K562 (cell line): ENCODE results near the gene MYMX. TPM values are rescaled to one million over a fixed set of nuclear protein-coding genes. Genes with fewer than 3 reads are reported as not detected.

Experiments
- ATF7 ChIP-seq: fragments of 450-650 bp; IDR thresholded peaks from 2 replicates; pipeline ENCODE4 v1.7.1; 2014; ENCODE audit warnings: mild to moderate bottlenecking, moderate library complexity
- BDP1 ChIP-seq: IDR thresholded peaks from 3 replicates; pipeline ENCODE4 v1.6.1; 2011; ENCODE audit not compliant: insufficient read length, insufficient read depth
- BHLHE40 ChIP-seq: IDR thresholded peaks from 2 replicates; pipeline ENCODE4 v1.6.1; 2011; ENCODE audit warnings: low read length, improper control_type of control experiment
- EP300 ChIP-seq: IDR thresholded peaks from 2 replicates; pipeline ENCODE4 v1.6.1; 2012; ENCODE audit warnings: low read length, improper control_type of control experiment
- EWSR1 ChIP-seq: fragments of 450-650 bp; IDR thresholded peaks from 2 replicates; pipeline ENCODE4 v1.6.1; 2018; ENCODE audit warnings: borderline replicate concordance, mild to moderate bottlenecking, low read depth, moderate library complexity; ENCODE audit not compliant: partially characterized antibody
- HEY1 ChIP-seq: fragments of 250-450 bp; sonication (Bioruptor Pico); IDR thresholded peaks from 2 replicates; pipeline ENCODE4 v1.5.0; 2020; ENCODE audit warnings: mild to moderate bottlenecking, moderate library complexity, borderline replicate concordance
- KDM1A ChIP-seq, 2 experiments: fragments of 450-650 bp; IDR thresholded peaks; 2 replicates each; pipeline ENCODE4 v1.6.1; 2016; ENCODE audit warnings: mild to moderate bottlenecking in 2 of 2
- MYNN ChIP-seq, 2 experiments: sonication (generic); formaldehyde crosslinking in 1 of 2; IDR thresholded peaks; 2 replicates each; pipeline versions ENCODE4 v1.5.0 to v1.6.1; 2016 to 2020; ENCODE audit warnings: antibody characterized with exemption in 1 of 2, missing genetic modification reagents in 1 of 2
- NFRKB ChIP-seq: fragments of 450-650 bp; IDR thresholded peaks from 2 replicates; pipeline ENCODE4 v1.6.1; 2016; ENCODE audit warnings: low read depth
- NUFIP1 ChIP-seq: fragments of 450-650 bp; IDR thresholded peaks from 2 replicates; pipeline ENCODE4 v1.6.1; 2018; ENCODE audit not compliant: partially characterized antibody
- SMAD1 ChIP-seq: fragments of 150-350 bp; IDR thresholded peaks from 2 replicates; pipeline ENCODE4 v1.6.1; 2014; ENCODE audit warnings: low read length, low read depth; ENCODE audit not compliant: partially characterized antibody
- SNIP1 ChIP-seq: fragments of 450-650 bp; IDR thresholded peaks from 2 replicates; pipeline ENCODE4 v1.7.1; 2017; ENCODE audit warnings: low read depth, mild to moderate bottlenecking
- SP1 ChIP-seq: sonication (generic); formaldehyde crosslinking; IDR thresholded peaks from 2 replicates; pipeline ENCODE4 v1.8.1; 2022; ENCODE audit warnings: mild to moderate bottlenecking, missing genetic modification reagents
- STAT5A ChIP-seq: IDR thresholded peaks from 2 replicates; pipeline ENCODE4 v1.6.1; 2012; ENCODE audit warnings: low read length, inconsistent platforms, borderline replicate concordance
- ZSCAN29 ChIP-seq: fragments of 450-650 bp; IDR thresholded peaks from 2 replicates; pipeline ENCODE4 v1.6.1; 2017
- polyA plus RNA-seq, 8 experiments: library from polyadenylated mRNA; depleted of rRNA in 4 of 8; stranded (reverse) in 5 of 8; unstranded in 3 of 8; fragments of >200 nt; fragmentation: Nextera tagmentation in 2 of 8; fragmentation: Illumina TruSeq in 1 of 8; extraction: Ambion mirVana in 2 of 8; extraction: Trizol in 1 of 8; gene quantifications; 2 replicates each; pipeline versions ENCODE4 v1.2.1 to v1.2.3, GENCODE V29; 2011 to 2014; ENCODE audit warnings: inconsistent platforms in 1 of 8, missing spikeins in 1 of 8
- total RNA-seq, 7 experiments: library from RNA; depleted of rRNA in 6 of 7; stranded (reverse); fragments of >200 nt in 6 of 7; fragmentation: Illumina TruSeq in 2 of 7; extraction: Trizol in 2 of 7; gene quantifications; 2 replicates each; pipeline versions ENCODE4 v1.2.1 to v1.2.3, GENCODE V29; 2011 to 2021; ENCODE audit warnings: low replicate concordance in 1 of 7
- TF ChIP-seq, protein P1 (sequence below): sonication (generic); formaldehyde crosslinking; IDR thresholded peaks from 2 replicates; pipeline ENCODE4 v1.8.0; 2022; ENCODE audit warnings: mild to moderate bottlenecking, missing genetic modification reagents, borderline replicate concordance
- TF ChIP-seq, protein P2 (sequence below): sonication (generic); formaldehyde crosslinking; IDR thresholded peaks from 2 replicates; pipeline ENCODE4 v1.5.0; 2020; ENCODE audit warnings: missing genetic modification reagents
- TF ChIP-seq, protein P3 (sequence below): fragments of 250-450 bp; sonication (Bioruptor Pico); IDR thresholded peaks from 2 replicates; pipeline ENCODE4 v1.8.0; 2022; ENCODE audit warnings: moderate library complexity, mild to moderate bottlenecking, inconsistent platforms
- TF ChIP-seq, protein P4 (sequence below): fragments of 450-650 bp; IDR thresholded peaks from 2 replicates; pipeline ENCODE4 v1.6.1; 2014; ENCODE audit warnings: low read depth, mild to moderate bottlenecking, moderate library complexity, borderline replicate concordance
- TF ChIP-seq, protein P5 (sequence below): fragments of 250-450 bp; sonication (Bioruptor Pico); IDR thresholded peaks from 2 replicates; pipeline ENCODE4 v1.4.0; 2020
- TF ChIP-seq, protein P6 (sequence below): fragments of 250-450 bp; sonication (Bioruptor Pico); IDR thresholded peaks from 2 replicates; pipeline ENCODE4 v1.8.0; 2022; ENCODE audit warnings: moderate library complexity, mild to moderate bottlenecking, inconsistent platforms

MYMX gene
- total and polyA plus RNA-seq, 9 of the 15 experiments (the other 6 are each of a cell fraction or from before 2014, with no cell fraction given), result 0.12 TPM; not detected in 8

DNA sequence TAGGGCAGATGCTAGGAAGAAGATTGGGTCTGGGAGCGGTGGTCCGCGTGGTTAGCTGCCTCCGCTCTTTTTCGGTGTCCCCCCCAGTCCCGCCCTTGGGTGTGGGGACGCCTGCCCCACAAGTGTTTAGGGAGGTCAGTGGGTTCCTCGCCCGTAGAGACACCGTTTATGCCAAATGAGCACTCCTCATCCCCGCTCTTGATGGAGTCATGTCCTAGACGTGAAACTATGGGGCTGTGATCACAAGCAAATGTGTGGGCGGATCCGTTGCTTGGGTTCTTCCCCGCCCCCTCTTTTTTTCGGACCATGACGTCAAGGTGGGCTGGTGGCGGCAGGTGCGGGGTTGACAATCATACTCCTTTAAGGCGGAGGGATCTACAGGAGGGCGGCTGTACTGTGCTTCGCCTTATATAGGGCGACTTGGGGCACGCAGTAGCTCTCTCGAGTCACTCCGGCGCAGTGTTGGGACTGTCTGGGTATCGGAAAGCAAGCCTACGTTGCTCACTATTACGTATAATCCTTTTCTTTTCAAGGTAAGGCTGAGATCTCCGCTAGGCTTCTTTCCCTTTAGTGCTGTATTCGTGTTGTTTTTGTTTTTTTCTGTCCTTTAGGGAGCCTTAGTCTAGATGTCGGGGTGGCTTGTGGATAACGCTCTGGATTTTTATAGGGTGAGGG lies 30.1 kb downstream of the MYMX start, which contains the start of gene HSP90AB1 (continued):
- TF ChIP-seq, protein P1, sequence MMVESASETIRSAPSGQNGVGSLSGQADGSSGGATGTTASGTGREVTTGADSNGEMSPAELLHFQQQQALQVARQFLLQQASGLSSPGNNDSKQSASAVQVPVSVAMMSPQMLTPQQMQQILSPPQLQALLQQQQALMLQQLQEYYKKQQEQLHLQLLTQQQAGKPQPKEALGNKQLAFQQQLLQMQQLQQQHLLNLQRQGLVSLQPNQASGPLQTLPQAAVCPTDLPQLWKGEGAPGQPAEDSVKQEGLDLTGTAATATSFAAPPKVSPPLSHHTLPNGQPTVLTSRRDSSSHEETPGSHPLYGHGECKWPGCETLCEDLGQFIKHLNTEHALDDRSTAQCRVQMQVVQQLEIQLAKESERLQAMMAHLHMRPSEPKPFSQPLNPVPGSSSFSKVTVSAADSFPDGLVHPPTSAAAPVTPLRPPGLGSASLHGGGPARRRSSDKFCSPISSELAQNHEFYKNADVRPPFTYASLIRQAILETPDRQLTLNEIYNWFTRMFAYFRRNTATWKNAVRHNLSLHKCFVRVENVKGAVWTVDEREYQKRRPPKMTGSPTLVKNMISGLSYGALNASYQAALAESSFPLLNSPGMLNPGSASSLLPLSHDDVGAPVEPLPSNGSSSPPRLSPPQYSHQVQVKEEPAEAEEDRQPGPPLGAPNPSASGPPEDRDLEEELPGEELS (CRISPR knock-in tag), result peak; percentile 85; the same call in 1 of the 2 replicates
- TF ChIP-seq SP1 (CRISPR knock-in tag), result peak; percentile 97
- TF ChIP-seq HEY1 (CRISPR knock-in tag), result peak; percentile 66; the same call in 1 of the 2 replicates
- peak; percentile 54; the same call in 1 of the 2 replicates for TF ChIP-seq MYNN (IDR thresholded peaks at IDR 0.05)
- no peak for TF ChIP-seq MYNN (CRISPR knock-in tag; IDR thresholded peaks at IDR 0.05)
- TF ChIP-seq SMAD1, result peak; percentile 98
- TF ChIP-seq EP300, result peak; percentile 34; the same call in 1 of the 2 replicates
- TF ChIP-seq, protein P2, sequence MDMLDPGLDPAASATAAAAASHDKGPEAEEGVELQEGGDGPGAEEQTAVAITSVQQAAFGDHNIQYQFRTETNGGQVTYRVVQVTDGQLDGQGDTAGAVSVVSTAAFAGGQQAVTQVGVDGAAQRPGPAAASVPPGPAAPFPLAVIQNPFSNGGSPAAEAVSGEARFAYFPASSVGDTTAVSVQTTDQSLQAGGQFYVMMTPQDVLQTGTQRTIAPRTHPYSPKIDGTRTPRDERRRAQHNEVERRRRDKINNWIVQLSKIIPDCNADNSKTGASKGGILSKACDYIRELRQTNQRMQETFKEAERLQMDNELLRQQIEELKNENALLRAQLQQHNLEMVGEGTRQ (CRISPR knock-in tag), result no peak
- TF ChIP-seq NUFIP1, result peak; percentile 80
- TF ChIP-seq EWSR1, result no peak
- TF ChIP-seq, protein P3, sequence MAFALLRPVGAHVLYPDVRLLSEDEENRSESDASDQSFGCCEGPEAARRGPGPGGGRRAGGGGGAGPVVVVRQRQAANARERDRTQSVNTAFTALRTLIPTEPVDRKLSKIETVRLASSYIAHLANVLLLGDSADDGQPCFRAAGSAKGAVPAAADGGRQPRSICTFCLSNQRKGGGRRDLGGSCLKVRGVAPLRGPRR (CRISPR knock-in tag), result no peak
- TF ChIP-seq, protein P4, sequence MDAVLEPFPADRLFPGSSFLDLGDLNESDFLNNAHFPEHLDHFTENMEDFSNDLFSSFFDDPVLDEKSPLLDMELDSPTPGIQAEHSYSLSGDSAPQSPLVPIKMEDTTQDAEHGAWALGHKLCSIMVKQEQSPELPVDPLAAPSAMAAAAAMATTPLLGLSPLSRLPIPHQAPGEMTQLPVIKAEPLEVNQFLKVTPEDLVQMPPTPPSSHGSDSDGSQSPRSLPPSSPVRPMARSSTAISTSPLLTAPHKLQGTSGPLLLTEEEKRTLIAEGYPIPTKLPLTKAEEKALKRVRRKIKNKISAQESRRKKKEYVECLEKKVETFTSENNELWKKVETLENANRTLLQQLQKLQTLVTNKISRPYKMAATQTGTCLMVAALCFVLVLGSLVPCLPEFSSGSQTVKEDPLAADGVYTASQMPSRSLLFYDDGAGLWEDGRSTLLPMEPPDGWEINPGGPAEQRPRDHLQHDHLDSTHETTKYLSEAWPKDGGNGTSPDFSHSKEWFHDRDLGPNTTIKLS, result no peak
- peak; percentile 73; the same call in 1 of the 2 replicates for TF ChIP-seq STAT5A
- TF ChIP-seq, protein P5, sequence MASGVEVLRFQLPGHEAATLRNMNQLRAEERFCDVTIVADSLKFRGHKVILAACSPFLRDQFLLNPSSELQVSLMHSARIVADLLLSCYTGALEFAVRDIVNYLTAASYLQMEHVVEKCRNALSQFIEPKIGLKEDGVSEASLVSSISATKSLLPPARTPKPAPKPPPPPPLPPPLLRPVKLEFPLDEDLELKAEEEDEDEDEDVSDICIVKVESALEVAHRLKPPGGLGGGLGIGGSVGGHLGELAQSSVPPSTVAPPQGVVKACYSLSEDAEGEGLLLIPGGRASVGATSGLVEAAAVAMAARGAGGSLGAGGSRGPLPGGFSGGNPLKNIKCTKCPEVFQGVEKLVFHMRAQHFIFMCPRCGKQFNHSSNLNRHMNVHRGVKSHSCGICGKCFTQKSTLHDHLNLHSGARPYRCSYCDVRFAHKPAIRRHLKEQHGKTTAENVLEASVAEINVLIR (CRISPR knock-in tag), result peak; percentile 59; the same call in 1 of the 2 replicates
- peak; percentile 97 for TF ChIP-seq ATF7
- peak; percentile 80 for TF ChIP-seq SNIP1
- TF ChIP-seq BHLHE40, result peak; percentile 87
- no peak; the same call in 1 of the 2 replicates for TF ChIP-seq ZSCAN29
- TF ChIP-seq BDP1, result no peak
- 0 out of 4 replicates have a peak, but pooled peaks of 1 of the 2 experiments have one; percentile 2 for TF ChIP-seq KDM1A (IDR thresholded peaks at IDR 0.05)
- TF ChIP-seq, protein P6, sequence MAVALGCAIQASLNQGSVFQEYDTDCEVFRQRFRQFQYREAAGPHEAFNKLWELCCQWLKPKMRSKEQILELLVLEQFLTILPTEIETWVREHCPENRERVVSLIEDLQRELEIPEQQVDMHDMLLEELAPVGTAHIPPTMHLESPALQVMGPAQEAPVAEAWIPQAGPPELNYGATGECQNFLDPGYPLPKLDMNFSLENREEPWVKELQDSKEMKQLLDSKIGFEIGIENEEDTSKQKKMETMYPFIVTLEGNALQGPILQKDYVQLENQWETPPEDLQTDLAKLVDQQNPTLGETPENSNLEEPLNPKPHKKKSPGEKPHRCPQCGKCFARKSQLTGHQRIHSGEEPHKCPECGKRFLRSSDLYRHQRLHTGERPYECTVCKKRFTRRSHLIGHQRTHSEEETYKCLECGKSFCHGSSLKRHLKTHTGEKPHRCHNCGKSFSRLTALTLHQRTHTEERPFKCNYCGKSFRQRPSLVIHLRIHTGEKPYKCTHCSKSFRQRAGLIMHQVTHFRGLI (CRISPR knock-in tag), result no peak
- TF ChIP-seq NFRKB, result peak; percentile 99
